HCT116 (cell line): ENCODE data around the gene CDKN2A. TPM values are rescaled to one million over a fixed set of nuclear protein-coding genes. Genes with fewer than 3 reads are reported as not detected.

ENCODE experiments used
- ATAC-seq: fragments of 200-7000 bp; cut with Tn5 transposase; 2 replicates; pipeline ENCODE4 v1.9.1; 2020; ENCODE audit warnings: mild to moderate bottlenecking, moderate library complexity
- BruUV-seq: library from RNA; stranded (reverse); fragments of 400-500 nt; replicated peaks from 2 replicates; lab custom pipeline; 2021; lab: Mats Ljungman, UMichigan
- CTCF ChIA-PET: fragments of 300-600 bp; sonication (Branson Sonifier 250); formaldehyde crosslinking; loops from one replicate; lab custom pipeline; 2021; ENCODE audit warnings: antibody characterized with exemption; lab: Charles Lee
- POLR2A ChIA-PET: fragments of 300-600, 350-600 bp; sonication (Branson Sonifier 250); formaldehyde crosslinking; loops from one replicate; lab custom pipeline; 2021; ENCODE audit warnings: antibody characterized with exemption; lab: Charles Lee
- RAD21 ChIA-PET, 2 experiments: fragments of 300-600 bp; sonication (Branson Sonifier 250); formaldehyde crosslinking; loops; one replicate each; lab custom pipeline; 2023; ENCODE audit warnings: low total read pairs in 2 of 2; ENCODE audit not compliant: uncharacterized antibody in 2 of 2, unreplicated experiment in 2 of 2, low non-redundant PET in 1 of 2; lab: Charles Lee
- DNase-seq: peaks from one replicate; pipeline ENCODE4 v3.0.0-alpha.2; 2010; ENCODE audit warnings: low read depth, low spot score
- H2AFZ ChIP-seq: fragments of 200-600 bp; shearing (Covaris generic), sonication (generic); 2 replicates; pipeline ENCODE4 v1.6.1; 2017; ENCODE audit warnings: low read depth, mixed run types, mixed read lengths, antibody characterized with exemption, low read length; ENCODE audit not compliant: poor library complexity, severe bottlenecking
- H3K27ac ChIP-seq: 2 replicates; pipeline ENCODE4 v1.5.1; 2012; ENCODE audit warnings: low read depth, low read length
- H3K27me3 ChIP-seq: fragments of 200-600 bp; sonication (generic); 2 replicates; pipeline ENCODE4 v1.6.1; 2016; ENCODE audit warnings: mixed run types, low read length, mixed read lengths; ENCODE audit not compliant: insufficient read depth
- H3K36me3 ChIP-seq, 2 experiments: fragments of 200-500 bp in 1 of 2; fragments of 200-600 bp in 1 of 2; sonication (Bioruptor generic) in 1 of 2; sonication (generic) in 1 of 2; 2 replicates each; pipeline versions ENCODE4 v1.5.1 to v1.6.1; 2014 to 2016; ENCODE audit warnings: low read length in 2 of 2, inconsistent platforms in 1 of 2, mixed read lengths in 1 of 2, mixed run types in 1 of 2; ENCODE audit not compliant: insufficient read depth in 2 of 2, control insufficient read depth in 1 of 2
- H3K4me1 ChIP-seq, 2 experiments: fragments of 200-600 bp in 1 of 2; sonication (generic) in 1 of 2; 2 replicates each; pipeline versions ENCODE4 v1.5.1 to v1.6.1; 2012 to 2017; ENCODE audit warnings: low read length in 2 of 2, inconsistent platforms in 1 of 2, mild to moderate bottlenecking in 1 of 2, mixed read lengths in 1 of 2, mixed run types in 1 of 2, moderate library complexity in 1 of 2; ENCODE audit not compliant: insufficient read depth in 2 of 2, control insufficient read depth in 1 of 2
- H3K4me2 ChIP-seq: fragments of 200-600 bp; sonication (generic); 2 replicates; pipeline ENCODE4 v1.6.1; 2017; ENCODE audit warnings: mixed run types, low read length, mixed read lengths
- H3K4me3 ChIP-seq, 2 experiments: fragments of 200-600 bp in 1 of 2; sonication (generic) in 1 of 2; replicated peaks in 1 of 2; 2 replicates each; pipeline ENCODE4 v1.5.1; 2011 to 2016; ENCODE audit warnings: low read length in 2 of 2, control low read depth in 1 of 2, low read depth in 1 of 2, mild to moderate bottlenecking in 1 of 2, mixed read lengths in 1 of 2, mixed run types in 1 of 2
- H3K79me2 ChIP-seq: fragments of 200-600 bp; sonication (generic); 2 replicates; pipeline ENCODE4 v1.6.1; 2017; ENCODE audit warnings: mild to moderate bottlenecking, mixed run types, low read length, moderate library complexity, mixed read lengths; ENCODE audit not compliant: insufficient read depth
- H3K9ac ChIP-seq: fragments of 200-600 bp; sonication (generic); 2 replicates; pipeline ENCODE4 v1.6.1; 2016; ENCODE audit warnings: low read length, mixed read lengths
- H3K9me2 ChIP-seq: fragments of 200-600 bp; sonication (generic), shearing (Covaris generic); 2 replicates; pipeline ENCODE4 v1.6.1; 2017; ENCODE audit warnings: mixed run types, mild to moderate bottlenecking, moderate library complexity; ENCODE audit not compliant: insufficient read depth
- H3K9me3 ChIP-seq, 2 experiments: fragments of 200-500 bp in 1 of 2; fragments of 200-600 bp in 1 of 2; sonication (Bioruptor generic) in 1 of 2; sonication (generic) in 1 of 2; 2 replicates each; pipeline ENCODE4 v1.6.1; 2014 to 2017; ENCODE audit warnings: low read length in 2 of 2, mixed read lengths in 2 of 2, inconsistent platforms in 1 of 2, low read depth in 1 of 2, mild to moderate bottlenecking in 1 of 2, mixed run types in 1 of 2, moderate library complexity in 1 of 2; ENCODE audit not compliant: control insufficient read depth in 1 of 2, insufficient read depth in 1 of 2
- H4K20me1 ChIP-seq: fragments of 200-600 bp; sonication (generic), shearing (Covaris generic); 2 replicates; pipeline ENCODE4 v1.6.1; 2017; ENCODE audit warnings: mixed run types, mild to moderate bottlenecking, moderate library complexity; ENCODE audit not compliant: insufficient read depth
- CBX3 ChIP-seq: IDR thresholded peaks from 2 replicates; pipeline ENCODE4 v1.6.1; 2012; ENCODE audit warnings: low read depth
- POLR2A ChIP-seq: IDR thresholded peaks from 2 replicates; pipeline ENCODE4 v1.7.0; 2011; ENCODE audit warnings: borderline replicate concordance; ENCODE audit not compliant: insufficient read depth, insufficient read length; ENCODE audit errors: extremely low read depth
- YY1 ChIP-seq: IDR thresholded peaks from 2 replicates; pipeline ENCODE4 v1.6.1; 2011; ENCODE audit warnings: low read length, low read depth, moderate library complexity, mild to moderate bottlenecking; ENCODE audit not compliant: insufficient replicate concordance; ENCODE audit errors: extremely low read depth
- intact Hi-C: fragments of 100-400 bp; cut with micrococcal nuclease; formaldehyde crosslinking; loops from 2 replicates; pipeline ENCODE4 v1.10.0; 2022
- total RNA-seq: library from RNA; stranded (reverse); gene quantifications from one replicate; pipeline ENCODE4 v1.2.1, GENCODE V29; 2021; ENCODE audit not compliant: unreplicated experiment

The CDKN2A gene
- total RNA-seq, 1 experiment from 2014 or later: 89.7 TPM

DNA sequence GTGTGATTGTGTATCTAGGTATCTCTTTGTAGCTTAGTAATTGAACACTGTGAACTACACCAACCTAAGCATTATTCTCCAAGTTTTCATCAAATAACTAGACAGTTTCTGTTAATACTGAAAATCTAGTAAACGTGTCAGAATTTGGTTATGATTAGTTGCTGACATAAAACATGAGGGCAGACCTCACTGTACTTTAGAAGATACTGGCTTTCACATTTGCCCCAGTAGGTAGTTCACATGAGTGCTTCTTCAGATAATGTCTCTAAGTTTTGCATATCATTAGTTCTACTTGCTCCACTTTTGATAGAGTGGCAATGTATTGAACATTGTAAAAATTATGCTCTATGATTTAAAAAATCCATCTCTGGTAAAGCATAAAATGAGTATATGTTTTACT lies 7.8 kb upstream of the CDKN2A start:
- Histone ChIP-seq H3K4me1 (no peaks in the 10 kb centered on the region), H3K27me3 (no peaks in the 10 kb centered on the region), H2AFZ (no peak overlapping the region), H3K4me3 (no peak overlapping the region), H3K9ac (no peak overlapping the region), H3K79me2 (peaks cover 8% of the 10 kb centered on the region; the same call in 1 of the 2 replicates), H3K36me3 (no peaks in the 10 kb centered on the region), H3K4me2 (no peak overlapping the region), H4K20me1 (no peaks in the 10 kb centered on the region), H3K9me3 (no peaks in the 10 kb centered on the region), H3K9me2 (no peaks in the 10 kb centered on the region), H3K27ac (no peak overlapping the region)
- CTCF ChIA-PET: interaction anchor here (1.2 kb wide), 1 partner anchor 117 kb away, joined by 3 read pairs; no protein-coding TSS in a partner anchor
- POLR2A ChIA-PET: no interaction called here
- no peak for DNase-seq
- intact Hi-C loops: no loop called here
- no peak for ATAC-seq
- TF ChIP-seq YY1 (no peak), CBX3 (no peak)
- RAD21 ChIA-PET: no interaction called here
- BruUV-seq: no TSS peak

- intact Hi-C loops: no loop called here
- DNase-seq (no peak), ATAC-seq (no peak)
- CTCF ChIA-PET: interaction anchor here (1.3 kb wide), 1 partner anchor 10 kb away, joined by 8 read pairs; the partner anchor contains the start of gene CDKN2B
- Histone ChIP-seq H3K4me3 (no peak overlapping the region), H2AFZ (no peak overlapping the region), H3K9me2 (no peaks in the 10 kb centered on the region), H3K4me2 (no peak overlapping the region), H3K79me2 (peaks cover 27% of the 10 kb centered on the region), H3K27ac (no peak overlapping the region), H4K20me1 (no peaks in the 10 kb centered on the region), H3K9me3 (no peaks in the 10 kb centered on the region), H3K27me3 (no peaks in the 10 kb centered on the region), H3K4me1 (peaks cover 4 to 19% of the 10 kb centered on the region in 2 experiments; a peak in 3 of 4 replicates), H3K36me3 (no peaks in the 10 kb centered on the region), H3K9ac (no peak overlapping the region)
- POLR2A ChIA-PET: interaction anchor here (1.7 kb wide), 1 partner anchor 11 kb away, joined by 7 read pairs; the partner anchor contains the start of gene CDKN2B
- BruUV-seq: no TSS peak
- RAD21 ChIA-PET: no interaction called here
- TF ChIP-seq POLR2A: no peak
Measured at GRCh38 chr9:21998026-21998425, 3.8 kb upstream of the CDKN2A start.
